Tongue (tissue), 2 donors: ENCODE measurements around the gene WDR17. TPM values are rescaled to one million over a fixed set of nuclear protein-coding genes. Genes with fewer than 3 reads are reported as not detected.

ENCODE experiments used
- DNase-seq: peaks from one replicate; pipeline ENCODE4 v3.0.0-alpha.2; 2015
- total RNA-seq: library from RNA; depleted of rRNA; stranded (reverse); fragments of >200 nt; gene quantifications from one replicate; pipeline ENCODE4 v1.2.3, GENCODE V29; 2014

WDR17 gene
- total RNA-seq, 1 donor from 2014 or later: 5.7 TPM

- no peak for DNase-seq
Measured at GRCh38 chr4:176099314-176099713, 33.7 kb downstream of the WDR17 start.

GRCh38 chr4:176102414-176103063 lies 36.9 kb downstream of the WDR17 start:
- DNase-seq: no peak

- no peak for DNase-seq
Measured at GRCh38 chr4:176107695-176108094, 42.1 kb downstream of the WDR17 start.

GRCh38 chr4:176123710-176124407 lies 58.2 kb downstream of the WDR17 start:
- peak; percentile 7 for DNase-seq

- no peak for DNase-seq
Measured at GRCh38 chr4:176125063-176125462, 59.4 kb downstream of the WDR17 start.

- DNase-seq: no peak
Measured at GRCh38 chr4:176134670-176135069, 69.0 kb downstream of the WDR17 start.

- no peak for DNase-seq
Measured at GRCh38 chr4:176137631-176138030, 72.0 kb downstream of the WDR17 start.

- DNase-seq: no peak
Measured at GRCh38 chr4:176139518-176139917, 73.9 kb downstream of the WDR17 start.

GRCh38 chr4:176142253-176142652 lies 76.6 kb downstream of the WDR17 start:
- DNase-seq: no peak

- no peak for DNase-seq
Measured at GRCh38 chr4:176149680-176150355, 84.2 kb downstream of the WDR17 start.

- DNase-seq: peak; percentile 45
Measured at GRCh38 chr4:176150356-176150682, 84.7 kb downstream of the WDR17 start.

GRCh38 chr4:176150704-176151103 lies 85.1 kb downstream of the WDR17 start:
- no peak for DNase-seq

GRCh38 chr4:176153124-176153523 lies 87.5 kb downstream of the WDR17 start:
- no peak for DNase-seq

GRCh38 chr4:176156656-176157055 lies 91.0 kb downstream of the WDR17 start:
- peak; percentile 10 for DNase-seq

- no peak for DNase-seq
Measured at GRCh38 chr4:176163041-176163440, 97.4 kb downstream of the WDR17 start.

GRCh38 chr4:176185051-176185450 lies 119.4 kb downstream of the WDR17 start:
- peak; percentile 48 for DNase-seq

- no peak for DNase-seq
Measured at GRCh38 chr4:176186067-176186466, 120.4 kb downstream of the WDR17 start.

- DNase-seq: no peak
Measured at GRCh38 chr4:176186671-176187395, 121.2 kb downstream of the WDR17 start.

- no peak for DNase-seq
Measured at GRCh38 chr4:176187624-176188023, 122.0 kb downstream of the WDR17 start.

GRCh38 chr4:176188654-176189053 lies 123.0 kb downstream of the WDR17 start:
- no peak for DNase-seq

- DNase-seq: no peak
Measured at GRCh38 chr4:176189891-176190795, 124.5 kb downstream of the WDR17 start.

- peak; percentile 58 for DNase-seq
Measured at GRCh38 chr4:176191974-176192373, 126.3 kb downstream of the WDR17 start.
